ENCODE data around the gene TCAF1.

The TCAF1 gene

GRCh38 chr7:143902332-143902899, 440 bp upstream of the TCAF1 start:
- Histone ChIP-seq H3K27me3 (ENCODE audit: insufficient read depth, poor library complexity, severe bottlenecking) (no peaks in the 10 kb centered on the region), H3K27ac (replicated peaks) (no peak overlapping the region; the same call in 1 of the 2 replicates), H3K4me3 (replicated peaks; ENCODE audit: insufficient read depth, low read length) (peak overlapping the region; percentile 61; the same call in 1 of the 2 replicates)
- no peak for TF ChIP-seq GABPA (IDR thresholded peaks at IDR 0.05; ENCODE audit: low read depth)
- no peak for TF ChIP-seq REST (IDR thresholded peaks at IDR 0.05; ENCODE audit: insufficient replicate concordance, low read depth)
- no peak for TF ChIP-seq SPI1 (IDR thresholded peaks at IDR 0.05; ENCODE audit: borderline replicate concordance, low read depth)
- TF ChIP-seq CTCF (IDR thresholded peaks at IDR 0.05; ENCODE audit: insufficient read depth, low read length) = no peak
- TF ChIP-seq POLR2AphosphoS5 (IDR thresholded peaks at IDR 0.05; ENCODE audit: low read depth) = no peak
- no peak for DNase-seq (ENCODE audit: low read depth in 1 of 2, low spot score in 1 of 2)

- no peak for TF ChIP-seq GABPA (IDR thresholded peaks at IDR 0.05; ENCODE audit: low read depth)
- TF ChIP-seq CTCF (IDR thresholded peaks at IDR 0.05; ENCODE audit: insufficient read depth, low read length) = no peak
- TF ChIP-seq REST (IDR thresholded peaks at IDR 0.05; ENCODE audit: insufficient replicate concordance, low read depth) = no peak
- TF ChIP-seq SPI1 (IDR thresholded peaks at IDR 0.05; ENCODE audit: borderline replicate concordance, low read depth) = no peak
- TF ChIP-seq POLR2AphosphoS5 (IDR thresholded peaks at IDR 0.05; ENCODE audit: low read depth) = no peak
- Histone ChIP-seq H3K4me3 (replicated peaks; ENCODE audit: insufficient read depth, low read length) (peak overlapping the region; percentile 61), H3K27ac (replicated peaks) (no peak overlapping the region; the same call in 1 of the 2 replicates), H3K27me3 (ENCODE audit: insufficient read depth, poor library complexity, severe bottlenecking) (no peaks in the 10 kb centered on the region)
- DNase-seq (ENCODE audit: low read depth in 1 of 2, low spot score in 1 of 2) = no peak
Observed at GRCh38 chr7:143901332-143901667, 676 bp downstream of the TCAF1 start.

GRCh38 chr7:143900230-143900766, 1.7 kb downstream of the TCAF1 start:
- no peaks in the 10 kb centered on the region for H3K27me3 ChIP-seq (ENCODE audit: insufficient read depth, poor library complexity, severe bottlenecking)
- TF ChIP-seq GABPA (IDR thresholded peaks at IDR 0.05; ENCODE audit: low read depth) = no peak
- TF ChIP-seq REST (IDR thresholded peaks at IDR 0.05; ENCODE audit: insufficient replicate concordance, low read depth) = no peak
- TF ChIP-seq CTCF (IDR thresholded peaks at IDR 0.05; ENCODE audit: insufficient read depth, low read length) = no peak
- TF ChIP-seq SPI1 (IDR thresholded peaks at IDR 0.05; ENCODE audit: borderline replicate concordance, low read depth) = no peak
- TF ChIP-seq POLR2AphosphoS5 (IDR thresholded peaks at IDR 0.05; ENCODE audit: low read depth) = no peak
- no peak overlapping the region for H3K27ac ChIP-seq (replicated peaks)
- no peak overlapping the region for H3K4me3 ChIP-seq (replicated peaks; ENCODE audit: insufficient read depth, low read length)
- no peak for DNase-seq (ENCODE audit: low read depth in 1 of 2, low spot score in 1 of 2)
